ENCODE results near the gene PRSS27. TPM values are rescaled to one million over a fixed set of nuclear protein-coding genes. Genes with fewer than 3 reads are reported as not detected.
A peak's percentile ranks its signal among the peaks of the same experiment; 100 is the strongest.

The PRSS27 gene
- total RNA-seq, 2 donors from 2014 or later: 3.7 to 4.2 TPM

- H3K9ac ChIP-seq (ENCODE audit: extremely low read depth, low read length, poor library complexity, severe bottlenecking): no peak overlapping the region
- Mint-ChIP-seq H3K4me1 (peaks cover 4% of the 10 kb centered on the region), H3K36me3 (ENCODE audit: low read depth) (peaks cover 12% of the 10 kb centered on the region), H3K27me3 (ENCODE audit: insufficient read depth) (no peaks in the 10 kb centered on the region), H3K27ac (peak overlapping the region; percentile 55), H3K4me3 (no peak overlapping the region), H3K9me3 (no peaks in the 10 kb centered on the region)
- H3K36me3 ChIP-seq (ENCODE audit: control insufficient read depth, insufficient read depth, low read length): peaks cover 9% of the 10 kb centered on the region
- no peak for DNase-seq
- peak overlapping the region; percentile 44 for H3K27ac ChIP-seq (ENCODE audit: low read depth, low read length)
- no peaks in the 10 kb centered on the region for H3K4me1 ChIP-seq (ENCODE audit: control insufficient read depth, insufficient read depth, low read length)
- no peaks in the 10 kb centered on the region for H3K9me3 ChIP-seq (ENCODE audit: control insufficient read depth, low read length)
- H3K4me3 ChIP-seq (ENCODE audit: low read length): no peak overlapping the region
- no peaks in the 10 kb centered on the region for H3K27me3 ChIP-seq (ENCODE audit: control insufficient read depth, insufficient read depth, low read length, poor library complexity, severe bottlenecking)
- 92 to 93% methylated on average over 7 to 14 of the region's 14 CpGs for WGBS, 2 experiments (ENCODE audit: insufficient coverage in 1 of 2, insufficient read length in 1 of 2)
- TF ChIP-seq, protein P1, sequence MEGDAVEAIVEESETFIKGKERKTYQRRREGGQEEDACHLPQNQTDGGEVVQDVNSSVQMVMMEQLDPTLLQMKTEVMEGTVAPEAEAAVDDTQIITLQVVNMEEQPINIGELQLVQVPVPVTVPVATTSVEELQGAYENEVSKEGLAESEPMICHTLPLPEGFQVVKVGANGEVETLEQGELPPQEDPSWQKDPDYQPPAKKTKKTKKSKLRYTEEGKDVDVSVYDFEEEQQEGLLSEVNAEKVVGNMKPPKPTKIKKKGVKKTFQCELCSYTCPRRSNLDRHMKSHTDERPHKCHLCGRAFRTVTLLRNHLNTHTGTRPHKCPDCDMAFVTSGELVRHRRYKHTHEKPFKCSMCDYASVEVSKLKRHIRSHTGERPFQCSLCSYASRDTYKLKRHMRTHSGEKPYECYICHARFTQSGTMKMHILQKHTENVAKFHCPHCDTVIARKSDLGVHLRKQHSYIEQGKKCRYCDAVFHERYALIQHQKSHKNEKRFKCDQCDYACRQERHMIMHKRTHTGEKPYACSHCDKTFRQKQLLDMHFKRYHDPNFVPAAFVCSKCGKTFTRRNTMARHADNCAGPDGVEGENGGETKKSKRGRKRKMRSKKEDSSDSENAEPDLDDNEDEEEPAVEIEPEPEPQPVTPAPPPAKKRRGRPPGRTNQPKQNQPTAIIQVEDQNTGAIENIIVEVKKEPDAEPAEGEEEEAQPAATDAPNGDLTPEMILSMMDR (conservative IDR thresholded peaks at IDR 0.05): no peak
Observed at GRCh38 chr16:2692251-2692947, 27.6 kb downstream of the PRSS27 start.

- Mint-ChIP-seq H3K9me3 (no peaks in the 10 kb centered on the region), H3K4me3 (no peak overlapping the region), H3K27me3 (ENCODE audit: insufficient read depth) (no peaks in the 10 kb centered on the region), H3K4me1 (peaks cover 4% of the 10 kb centered on the region), H3K36me3 (ENCODE audit: low read depth) (peaks cover 6% of the 10 kb centered on the region), H3K27ac (peak overlapping the region; percentile 55)
- H3K4me1 ChIP-seq (ENCODE audit: control insufficient read depth, insufficient read depth, low read length): no peaks in the 10 kb centered on the region
- no peak overlapping the region for H3K4me3 ChIP-seq (ENCODE audit: low read length)
- TF ChIP-seq, protein P1 (conservative IDR thresholded peaks at IDR 0.05): no peak
- H3K9me3 ChIP-seq (ENCODE audit: control insufficient read depth, low read length): no peaks in the 10 kb centered on the region
- H3K27me3 ChIP-seq (ENCODE audit: control insufficient read depth, insufficient read depth, low read length, poor library complexity, severe bottlenecking): no peaks in the 10 kb centered on the region
- peaks cover 5% of the 10 kb centered on the region for H3K36me3 ChIP-seq (ENCODE audit: control insufficient read depth, insufficient read depth, low read length)
- 94 to 95% methylated on average over 22 to 29 of the region's 29 CpGs for WGBS, 2 experiments (ENCODE audit: insufficient coverage in 1 of 2, insufficient read length in 1 of 2)
- H3K9ac ChIP-seq (ENCODE audit: extremely low read depth, low read length, poor library complexity, severe bottlenecking): no peak overlapping the region
- H3K27ac ChIP-seq (ENCODE audit: low read depth, low read length): no peak overlapping the region
- DNase-seq: no peak
Observed at GRCh38 chr16:2691491-2692248, 28.4 kb downstream of the PRSS27 start.

DNA sequence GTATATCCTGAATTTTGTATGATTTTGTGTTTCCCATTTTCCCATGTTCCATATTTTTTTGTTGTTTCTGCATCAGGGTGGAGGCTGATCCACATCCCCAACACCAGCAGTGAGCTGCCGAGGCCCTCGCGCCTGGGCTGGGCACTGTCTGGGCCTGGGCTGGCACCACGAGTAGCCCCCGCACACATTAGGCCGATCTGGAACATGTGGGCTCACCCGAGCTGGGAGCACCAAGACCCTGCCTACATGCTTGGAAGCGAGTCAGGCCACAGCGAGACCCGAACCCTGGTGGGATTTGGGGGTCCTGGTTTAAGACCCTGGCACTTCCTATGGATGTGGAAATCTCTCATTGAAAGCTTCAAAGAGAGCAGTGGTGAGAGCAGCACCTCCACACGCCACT is 29.2 kb downstream of the PRSS27 start:
- 95 to 97% methylated on average over 8 to 11 of the region's 11 CpGs for WGBS, 2 experiments (ENCODE audit: insufficient coverage in 1 of 2, insufficient read length in 1 of 2)
- Histone ChIP-seq H3K36me3 (ENCODE audit: control insufficient read depth, insufficient read depth, low read length) (peaks cover 5% of the 10 kb centered on the region), H3K27ac (ENCODE audit: low read depth, low read length) (no peak overlapping the region), H3K4me1 (ENCODE audit: control insufficient read depth, insufficient read depth, low read length) (no peaks in the 10 kb centered on the region), H3K4me3 (ENCODE audit: low read length) (no peak overlapping the region), H3K9me3 (ENCODE audit: control insufficient read depth, low read length) (no peaks in the 10 kb centered on the region), H3K9ac (ENCODE audit: extremely low read depth, low read length, poor library complexity, severe bottlenecking) (no peak overlapping the region), H3K27me3 (ENCODE audit: control insufficient read depth, insufficient read depth, low read length, poor library complexity, severe bottlenecking) (no peaks in the 10 kb centered on the region)
- no peak for DNase-seq
- Mint-ChIP-seq H3K4me3 (no peak overlapping the region), H3K27ac (peak overlapping the region; percentile 55), H3K36me3 (ENCODE audit: low read depth) (peaks cover 5% of the 10 kb centered on the region), H3K4me1 (peaks cover 4% of the 10 kb centered on the region), H3K27me3 (ENCODE audit: insufficient read depth) (no peaks in the 10 kb centered on the region), H3K9me3 (no peaks in the 10 kb centered on the region)
- TF ChIP-seq, protein P1 (conservative IDR thresholded peaks at IDR 0.05): no peak

Data from endodermal cell (in vitro differentiated cells).